Hepatocyte (in vitro differentiated cells): ENCODE results near the gene ABI1.

Experiments used
- EZH2 ChIP-seq: fragments of 200-600 bp; sonication (generic); IDR thresholded peaks from 2 replicates; pipeline ENCODE4 v1.6.1; 2016; ENCODE audit warnings: antibody characterized with exemption, mild to moderate bottlenecking, borderline replicate concordance
- EZH2phosphoT487 ChIP-seq: fragments of 200-600 bp; sonication (generic); IDR thresholded peaks from one replicate; pipeline ENCODE4 v1.6.1; 2018; ENCODE audit warnings: antibody characterized with exemption, mild to moderate bottlenecking, low read depth, moderate library complexity; ENCODE audit not compliant: unreplicated experiment, severe bottlenecking
- TF ChIP-seq, protein P1 (sequence below): fragments of 200-600 bp; sonication (generic); IDR thresholded peaks from 2 replicates; pipeline ENCODE4 v1.5.1; 2016; ENCODE audit warnings: antibody characterized with exemption, mild to moderate bottlenecking; ENCODE audit not compliant: poor library complexity

DNA sequence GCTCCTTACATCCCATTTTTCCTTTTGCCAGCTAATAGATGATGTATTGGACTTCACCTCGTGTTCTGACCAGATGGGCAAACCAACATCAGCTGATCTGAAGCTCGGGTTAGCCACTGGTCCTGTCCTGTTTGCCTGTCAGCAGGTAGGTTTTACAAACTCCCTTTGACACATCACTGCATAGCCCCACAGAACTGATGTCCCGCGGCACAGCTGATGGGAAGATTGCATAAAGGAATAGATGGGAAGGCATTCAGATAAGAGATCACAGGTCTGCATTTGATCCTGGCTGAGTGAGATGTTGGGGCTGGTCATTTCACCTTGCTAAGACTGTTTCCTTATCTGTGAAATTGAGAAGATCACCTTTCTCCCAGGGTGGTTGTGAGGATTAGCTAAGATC is 125.3 kb downstream of the ABI1 start:
- TF ChIP-seq EZH2phosphoT487 = no peak
- TF ChIP-seq, protein P1, sequence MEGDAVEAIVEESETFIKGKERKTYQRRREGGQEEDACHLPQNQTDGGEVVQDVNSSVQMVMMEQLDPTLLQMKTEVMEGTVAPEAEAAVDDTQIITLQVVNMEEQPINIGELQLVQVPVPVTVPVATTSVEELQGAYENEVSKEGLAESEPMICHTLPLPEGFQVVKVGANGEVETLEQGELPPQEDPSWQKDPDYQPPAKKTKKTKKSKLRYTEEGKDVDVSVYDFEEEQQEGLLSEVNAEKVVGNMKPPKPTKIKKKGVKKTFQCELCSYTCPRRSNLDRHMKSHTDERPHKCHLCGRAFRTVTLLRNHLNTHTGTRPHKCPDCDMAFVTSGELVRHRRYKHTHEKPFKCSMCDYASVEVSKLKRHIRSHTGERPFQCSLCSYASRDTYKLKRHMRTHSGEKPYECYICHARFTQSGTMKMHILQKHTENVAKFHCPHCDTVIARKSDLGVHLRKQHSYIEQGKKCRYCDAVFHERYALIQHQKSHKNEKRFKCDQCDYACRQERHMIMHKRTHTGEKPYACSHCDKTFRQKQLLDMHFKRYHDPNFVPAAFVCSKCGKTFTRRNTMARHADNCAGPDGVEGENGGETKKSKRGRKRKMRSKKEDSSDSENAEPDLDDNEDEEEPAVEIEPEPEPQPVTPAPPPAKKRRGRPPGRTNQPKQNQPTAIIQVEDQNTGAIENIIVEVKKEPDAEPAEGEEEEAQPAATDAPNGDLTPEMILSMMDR = no peak
- no peak for TF ChIP-seq EZH2
